Hepatocyte (in vitro differentiated cells): ENCODE data around the gene MGAT5B. TPM values are rescaled to one million over a fixed set of nuclear protein-coding genes. Genes with fewer than 3 reads are reported as not detected.
A peak's percentile ranks its signal among the peaks of the same experiment; 100 is the strongest.

ENCODE experiments used
- DNase-seq: peaks from one replicate; pipeline ENCODE4 v3.0.0-alpha.2; 2016; ENCODE audit warnings: low spot score
- H2AFZ ChIP-seq: fragments of 200-600 bp; sonication (generic); 2 replicates; pipeline ENCODE4 v1.6.0; 2016; ENCODE audit warnings: antibody characterized with exemption, mild to moderate bottlenecking
- H3K27ac ChIP-seq: fragments of 200-600 bp; sonication (generic); 2 replicates; pipeline ENCODE4 v1.5.1; 2016; ENCODE audit warnings: mild to moderate bottlenecking
- H3K27me3 ChIP-seq: fragments of 200-600 bp; sonication (generic); 2 replicates; pipeline ENCODE4 v1.6.1; 2016
- H3K36me3 ChIP-seq: fragments of 200-600 bp; sonication (generic); replicated peaks from 2 replicates; pipeline ENCODE4 v1.5.1; 2016; ENCODE audit warnings: low read depth; ENCODE audit not compliant: insufficient read depth
- H3K4me1 ChIP-seq: fragments of 200-600 bp; sonication (generic); 2 replicates; pipeline ENCODE4 v1.5.1; 2016; ENCODE audit warnings: mild to moderate bottlenecking, moderate library complexity; ENCODE audit not compliant: insufficient read depth
- H3K4me2 ChIP-seq: fragments of 200-600 bp; sonication (generic); 2 replicates; pipeline ENCODE4 v1.6.0; 2016
- H3K4me3 ChIP-seq: fragments of 200-600 bp; sonication (generic); 2 replicates; pipeline ENCODE4 v1.5.1; 2016; ENCODE audit warnings: mild to moderate bottlenecking
- H3K79me2 ChIP-seq: fragments of 200-600 bp; sonication (generic); 2 replicates; pipeline ENCODE4 v1.6.0; 2017; ENCODE audit warnings: mild to moderate bottlenecking
- H3K9me2 ChIP-seq: fragments of 200-600 bp; sonication (generic); replicated peaks from 2 replicates; pipeline ENCODE4 v1.6.0; 2017; ENCODE audit warnings: mild to moderate bottlenecking; ENCODE audit not compliant: insufficient read depth
- H3K9me3 ChIP-seq: fragments of 200-600 bp; sonication (generic); 2 replicates; pipeline ENCODE4 v1.5.1; 2016; ENCODE audit warnings: low read depth, mild to moderate bottlenecking
- H4K20me1 ChIP-seq: fragments of 200-600 bp; sonication (generic); 2 replicates; pipeline ENCODE4 v1.6.0; 2016; ENCODE audit warnings: mild to moderate bottlenecking; ENCODE audit not compliant: insufficient read depth, poor library complexity, severe bottlenecking
- EZH2 ChIP-seq: fragments of 200-600 bp; sonication (generic); IDR thresholded peaks from 2 replicates; pipeline ENCODE4 v1.6.1; 2016; ENCODE audit warnings: antibody characterized with exemption, mild to moderate bottlenecking, borderline replicate concordance
- EZH2phosphoT487 ChIP-seq: fragments of 200-600 bp; sonication (generic); IDR thresholded peaks from one replicate; pipeline ENCODE4 v1.6.1; 2018; ENCODE audit warnings: antibody characterized with exemption, mild to moderate bottlenecking, low read depth, moderate library complexity; ENCODE audit not compliant: unreplicated experiment, severe bottlenecking
- WGBS: methylation state at CpG from one replicate; pipeline ENCODE4 v1.1.6; 2016; ENCODE audit warnings: low lambda C conversion rate; ENCODE audit errors: missing lambda C conversion rate; 5-methylcytosine and 5-hydroxymethylcytosine counted together
- polyA plus RNA-seq: library from polyadenylated mRNA; unstranded; fragments of >200 nt; fragmentation: Nextera tagmentation; extraction: Ambion mirVana; gene quantifications from 2 replicates; pipeline ENCODE4 v1.2.1, GENCODE V29; 2016
- total RNA-seq: library from RNA; depleted of rRNA; stranded (reverse); fragments of >200 nt; gene quantifications from 2 replicates; pipeline ENCODE4 v1.2.3, GENCODE V29; 2014
- TF ChIP-seq, protein P1 (sequence below): fragments of 200-600 bp; sonication (generic); IDR thresholded peaks from 2 replicates; pipeline ENCODE4 v1.5.1; 2016; ENCODE audit warnings: antibody characterized with exemption, mild to moderate bottlenecking; ENCODE audit not compliant: poor library complexity

MGAT5B gene
- total and polyA plus RNA-seq, 2 experiments from 2014 or later, result 0.89 to 1.1 TPM

GRCh38 chr17:76871668-76872067, 3.5 kb downstream of the MGAT5B start:
- Histone ChIP-seq H3K4me1 (peaks cover 5% of the 10 kb centered on the region), H3K36me3 (no peaks in the 10 kb centered on the region), H3K9me2 (no peaks in the 10 kb centered on the region), H3K27ac (no peak overlapping the region), H4K20me1 (no peaks in the 10 kb centered on the region), H3K4me2 (no peak overlapping the region), H3K9me3 (no peaks in the 10 kb centered on the region), H3K27me3 (peaks cover 35% of the 10 kb centered on the region), H3K79me2 (no peaks in the 10 kb centered on the region), H3K4me3 (no peak overlapping the region), H2AFZ (no peak overlapping the region)
- no peak for DNase-seq
- no peak for TF ChIP-seq EZH2phosphoT487
- no peak for TF ChIP-seq EZH2
- TF ChIP-seq, protein P1, sequence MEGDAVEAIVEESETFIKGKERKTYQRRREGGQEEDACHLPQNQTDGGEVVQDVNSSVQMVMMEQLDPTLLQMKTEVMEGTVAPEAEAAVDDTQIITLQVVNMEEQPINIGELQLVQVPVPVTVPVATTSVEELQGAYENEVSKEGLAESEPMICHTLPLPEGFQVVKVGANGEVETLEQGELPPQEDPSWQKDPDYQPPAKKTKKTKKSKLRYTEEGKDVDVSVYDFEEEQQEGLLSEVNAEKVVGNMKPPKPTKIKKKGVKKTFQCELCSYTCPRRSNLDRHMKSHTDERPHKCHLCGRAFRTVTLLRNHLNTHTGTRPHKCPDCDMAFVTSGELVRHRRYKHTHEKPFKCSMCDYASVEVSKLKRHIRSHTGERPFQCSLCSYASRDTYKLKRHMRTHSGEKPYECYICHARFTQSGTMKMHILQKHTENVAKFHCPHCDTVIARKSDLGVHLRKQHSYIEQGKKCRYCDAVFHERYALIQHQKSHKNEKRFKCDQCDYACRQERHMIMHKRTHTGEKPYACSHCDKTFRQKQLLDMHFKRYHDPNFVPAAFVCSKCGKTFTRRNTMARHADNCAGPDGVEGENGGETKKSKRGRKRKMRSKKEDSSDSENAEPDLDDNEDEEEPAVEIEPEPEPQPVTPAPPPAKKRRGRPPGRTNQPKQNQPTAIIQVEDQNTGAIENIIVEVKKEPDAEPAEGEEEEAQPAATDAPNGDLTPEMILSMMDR, result no peak
- 77% methylated on average over 4 of the region's 4 CpGs for WGBS

- no peak overlapping the region for H3K4me2 ChIP-seq
- TF ChIP-seq EZH2phosphoT487 (no peak), EZH2 (no peak)
- TF ChIP-seq, protein P1, result no peak
- H3K27ac ChIP-seq, result no peak overlapping the region
- WGBS, result 75% methylated on average over 14 of the region's 14 CpGs
- DNase-seq, result peak; percentile 67
- no peaks in the 10 kb centered on the region for H3K9me2 ChIP-seq
- peaks cover 35% of the 10 kb centered on the region for H3K27me3 ChIP-seq
- H3K4me1 ChIP-seq, result peaks cover 5% of the 10 kb centered on the region
- no peak overlapping the region for H2AFZ ChIP-seq
- H3K36me3 ChIP-seq, result no peaks in the 10 kb centered on the region
- H3K4me3 ChIP-seq, result no peak overlapping the region
- no peaks in the 10 kb centered on the region for H4K20me1 ChIP-seq
- H3K79me2 ChIP-seq, result no peaks in the 10 kb centered on the region
- H3K9me3 ChIP-seq, result no peaks in the 10 kb centered on the region
These were observed 4.1 kb downstream of the MGAT5B start for GRCh38 chr17:76872221-76872873.

GRCh38 chr17:76872874-76873221, 4.6 kb downstream of the MGAT5B start:
- Histone ChIP-seq H3K4me3 (no peak overlapping the region), H3K4me2 (no peak overlapping the region), H2AFZ (no peak overlapping the region), H4K20me1 (no peaks in the 10 kb centered on the region), H3K79me2 (no peaks in the 10 kb centered on the region), H3K9me2 (no peaks in the 10 kb centered on the region), H3K27me3 (peaks cover 32% of the 10 kb centered on the region), H3K4me1 (peaks cover 3% of the 10 kb centered on the region), H3K9me3 (no peaks in the 10 kb centered on the region), H3K36me3 (no peaks in the 10 kb centered on the region), H3K27ac (no peak overlapping the region)
- 86% methylated on average over 9 of the region's 9 CpGs for WGBS
- TF ChIP-seq EZH2 (no peak), EZH2phosphoT487 (no peak)
- TF ChIP-seq, protein P1, result no peak
- DNase-seq, result no peak

DNA sequence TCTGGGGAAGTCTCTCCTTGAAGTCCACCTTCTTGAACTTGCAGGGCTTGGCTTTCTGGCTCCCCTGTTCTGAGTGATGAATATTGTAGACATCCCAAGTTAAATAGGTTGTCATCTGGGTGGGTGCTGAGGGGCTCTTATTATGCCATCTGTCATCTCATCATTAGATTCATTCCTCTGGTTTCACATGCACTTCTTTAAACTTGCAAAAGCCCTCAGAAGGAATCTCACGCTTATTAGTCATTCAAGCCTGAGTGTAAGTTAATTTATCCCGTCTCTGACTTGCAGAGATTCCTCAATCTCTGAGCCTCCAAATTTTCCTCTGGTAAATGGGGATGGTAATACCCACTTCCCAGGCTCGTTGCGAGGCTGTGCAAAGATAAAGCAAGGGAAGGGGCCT, 5.7 kb downstream of the MGAT5B start:
- Histone ChIP-seq H3K4me3 (no peak overlapping the region), H3K9me3 (no peaks in the 10 kb centered on the region), H3K79me2 (no peaks in the 10 kb centered on the region), H3K4me1 (no peaks in the 10 kb centered on the region), H3K36me3 (no peaks in the 10 kb centered on the region), H4K20me1 (no peaks in the 10 kb centered on the region), H3K4me2 (no peak overlapping the region), H3K27me3 (peaks cover 28% of the 10 kb centered on the region), H3K27ac (no peak overlapping the region), H2AFZ (no peak overlapping the region), H3K9me2 (no peaks in the 10 kb centered on the region)
- TF ChIP-seq EZH2, result no peak
- 81% methylated on average over 4 of the region's 4 CpGs for WGBS
- no peak for DNase-seq
